Calu3 (cell line): ENCODE measurements around the gene MUC22. TPM values are rescaled to one million over a fixed set of nuclear protein-coding genes. Genes with fewer than 3 reads are reported as not detected.

Source experiments
- BruUV-seq: library from RNA; stranded (reverse); fragments of 400-500 nt; replicated peaks from 2 replicates; lab custom pipeline; 2021; lab: Mats Ljungman, UMichigan
- CTCF ChIA-PET: fragments of 300-600 bp; sonication (Branson Sonifier 250); formaldehyde crosslinking; loops from one replicate; lab custom pipeline; 2022; ENCODE audit warnings: antibody characterized with exemption; lab: Charles Lee
- DNase-seq: peaks from one replicate; pipeline ENCODE4 v3.0.0; 2022
- H3K27ac Mint-ChIP-seq: one replicate; pipeline ENCODE4 v1.8.0; 2022; ENCODE audit warnings: mixed read lengths; ENCODE audit not compliant: unreplicated experiment
- H3K27me3 Mint-ChIP-seq: one replicate; pipeline ENCODE4 v1.8.0; 2022; ENCODE audit warnings: mixed read lengths; ENCODE audit not compliant: unreplicated experiment
- H3K36me3 Mint-ChIP-seq: one replicate; pipeline ENCODE4 v1.8.0; 2022; ENCODE audit warnings: mild to moderate bottlenecking, moderate library complexity, mixed read lengths; ENCODE audit not compliant: insufficient read depth, unreplicated experiment
- H3K4me1 Mint-ChIP-seq: one replicate; pipeline ENCODE4 v1.8.0; 2022; ENCODE audit warnings: mild to moderate bottlenecking, low read depth, mixed read lengths; ENCODE audit not compliant: unreplicated experiment
- H3K4me3 Mint-ChIP-seq: one replicate; pipeline ENCODE4 v1.8.0; 2022; ENCODE audit warnings: mild to moderate bottlenecking, low read depth, moderate library complexity, mixed read lengths; ENCODE audit not compliant: unreplicated experiment
- H3K9me3 Mint-ChIP-seq: one replicate; pipeline ENCODE4 v1.8.0; 2022; ENCODE audit warnings: low read depth, mixed read lengths; ENCODE audit not compliant: unreplicated experiment
- intact Hi-C: fragments of 100-400 bp; cut with micrococcal nuclease; formaldehyde crosslinking; loops from one replicate; pipeline ENCODE4 v1.10.0; 2022; ENCODE audit not compliant: unreplicated experiment
- total RNA-seq: library from RNA; stranded (reverse); gene quantifications from 2 replicates; pipeline ENCODE4 v1.2.3, GENCODE V29; 2022
- TF ChIP-seq, protein P1 (sequence below): fragments of 200-600 bp; IDR thresholded peaks from one replicate; pipeline ENCODE4 v1.8.0; 2022; ENCODE audit warnings: antibody characterized with exemption; ENCODE audit not compliant: unreplicated experiment

MUC22 gene
- total RNA-seq, 1 experiment from 2014 or later = not detected

DNA sequence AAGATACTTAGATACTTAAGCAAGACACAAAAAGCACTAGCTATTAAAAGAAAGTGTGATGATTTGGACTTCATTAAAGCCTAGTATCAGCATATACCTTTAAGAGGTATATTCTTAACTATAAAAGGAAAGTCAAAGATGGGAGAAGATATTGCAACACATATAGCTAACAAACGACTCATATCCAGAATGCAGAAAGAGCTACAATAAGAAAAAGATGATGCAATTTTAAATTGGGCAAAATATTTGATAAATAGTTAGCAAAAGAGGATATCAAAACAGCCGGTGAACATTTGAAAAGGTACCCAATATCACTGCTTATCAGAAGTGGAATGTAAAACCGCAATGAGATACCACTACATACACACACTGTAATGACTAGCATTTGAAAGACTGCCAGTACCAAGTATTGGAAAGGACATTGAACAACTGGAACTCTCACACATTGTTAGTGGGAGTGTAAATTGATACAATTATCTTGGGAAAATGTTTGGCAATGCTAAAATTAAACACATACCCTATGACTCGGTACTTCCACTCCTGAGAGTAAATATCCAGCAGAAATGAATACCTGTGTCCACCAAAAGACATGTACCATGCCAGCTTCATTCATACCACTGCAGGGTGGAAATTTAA, 25.7 kb downstream of the MUC22 start:
- intact Hi-C loops = loop anchor here (2.0 kb wide), 1 partner anchor 29 kb away; no protein-coding TSS in a partner anchor
- Mint-ChIP-seq H3K27ac (no peak overlapping the region), H3K4me1 (peaks cover 28% of the 10 kb centered on the region), H3K4me3 (no peak overlapping the region), H3K9me3 (no peaks in the 10 kb centered on the region), H3K27me3 (peaks cover 28% of the 10 kb centered on the region), H3K36me3 (no peaks in the 10 kb centered on the region)
- TF ChIP-seq, protein P1, sequence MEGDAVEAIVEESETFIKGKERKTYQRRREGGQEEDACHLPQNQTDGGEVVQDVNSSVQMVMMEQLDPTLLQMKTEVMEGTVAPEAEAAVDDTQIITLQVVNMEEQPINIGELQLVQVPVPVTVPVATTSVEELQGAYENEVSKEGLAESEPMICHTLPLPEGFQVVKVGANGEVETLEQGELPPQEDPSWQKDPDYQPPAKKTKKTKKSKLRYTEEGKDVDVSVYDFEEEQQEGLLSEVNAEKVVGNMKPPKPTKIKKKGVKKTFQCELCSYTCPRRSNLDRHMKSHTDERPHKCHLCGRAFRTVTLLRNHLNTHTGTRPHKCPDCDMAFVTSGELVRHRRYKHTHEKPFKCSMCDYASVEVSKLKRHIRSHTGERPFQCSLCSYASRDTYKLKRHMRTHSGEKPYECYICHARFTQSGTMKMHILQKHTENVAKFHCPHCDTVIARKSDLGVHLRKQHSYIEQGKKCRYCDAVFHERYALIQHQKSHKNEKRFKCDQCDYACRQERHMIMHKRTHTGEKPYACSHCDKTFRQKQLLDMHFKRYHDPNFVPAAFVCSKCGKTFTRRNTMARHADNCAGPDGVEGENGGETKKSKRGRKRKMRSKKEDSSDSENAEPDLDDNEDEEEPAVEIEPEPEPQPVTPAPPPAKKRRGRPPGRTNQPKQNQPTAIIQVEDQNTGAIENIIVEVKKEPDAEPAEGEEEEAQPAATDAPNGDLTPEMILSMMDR = no peak
- BruUV-seq = no TSS peak
- DNase-seq = no peak
- CTCF ChIA-PET = interaction anchor here (0.6 to 1.7 kb wide), 5 partner anchors 35 to 151 kb away, joined by 3 to 6 read pairs (median 5); no protein-coding TSS in a partner anchor

DNA sequence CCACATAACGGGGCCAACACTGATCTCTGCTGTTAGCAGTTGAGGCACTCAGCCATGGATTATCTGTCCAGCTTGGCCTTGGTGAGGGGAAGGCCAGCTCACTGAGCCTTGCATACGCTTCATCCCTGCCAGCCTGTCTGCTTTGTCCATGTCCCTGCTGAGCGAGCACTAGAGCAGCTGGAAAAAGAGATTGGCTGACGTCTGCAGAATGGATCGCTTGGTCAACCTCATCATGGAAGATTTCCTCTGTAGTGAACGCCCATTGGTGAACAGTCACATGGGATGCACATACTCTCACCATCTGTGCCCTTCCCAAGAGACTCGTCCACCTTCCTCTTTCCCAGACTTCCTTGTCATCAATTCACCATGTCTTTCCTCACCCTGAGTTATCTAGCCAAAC, 26.9 kb downstream of the MUC22 start:
- BruUV-seq = no TSS peak
- Mint-ChIP-seq H3K4me3 (no peak overlapping the region), H3K27me3 (peaks cover 16% of the 10 kb centered on the region), H3K36me3 (no peaks in the 10 kb centered on the region), H3K4me1 (peaks cover 40% of the 10 kb centered on the region), H3K27ac (no peak overlapping the region), H3K9me3 (no peaks in the 10 kb centered on the region)
- intact Hi-C loops = loop anchor here (2.0 kb wide), 1 partner anchor 30 kb away; no protein-coding TSS in a partner anchor
- CTCF ChIA-PET = interaction anchor here (0.6 kb wide), 1 partner anchor 14 kb away, joined by 3 read pairs; no protein-coding TSS in a partner anchor
- DNase-seq = no peak
- TF ChIP-seq, protein P1 = no peak

DNA sequence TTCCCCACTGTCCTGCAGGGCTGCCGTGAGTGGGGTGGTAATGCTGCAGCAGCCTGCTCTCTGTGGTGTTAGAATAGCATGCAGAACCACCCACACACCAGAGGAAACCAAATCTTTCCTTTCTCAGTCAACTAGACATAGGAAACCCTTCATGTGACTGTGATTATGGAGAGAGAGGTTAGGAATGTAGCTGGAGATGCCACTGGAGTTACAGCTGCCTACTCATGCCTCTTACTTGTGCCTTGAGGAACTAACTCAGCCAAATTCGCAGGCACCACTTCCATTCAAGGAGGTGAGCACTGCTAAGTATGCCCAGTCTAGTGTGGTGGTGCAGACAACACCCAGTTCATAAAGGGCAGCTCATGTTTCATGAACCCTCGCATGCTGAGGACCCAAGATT, 27.4 kb downstream of the MUC22 start:
- H3K9me3 Mint-ChIP-seq = no peaks in the 10 kb centered on the region
- intact Hi-C loops = loop anchor here (2.0 kb wide), 1 partner anchor 31 kb away; no protein-coding TSS in a partner anchor
- TF ChIP-seq, protein P1 = no peak
- peaks cover 45% of the 10 kb centered on the region for H3K4me1 Mint-ChIP-seq
- no peak overlapping the region for H3K27ac Mint-ChIP-seq
- H3K36me3 Mint-ChIP-seq = no peaks in the 10 kb centered on the region
- BruUV-seq = no TSS peak
- H3K4me3 Mint-ChIP-seq = no peak overlapping the region
- CTCF ChIA-PET = interaction anchor here (1.0 kb wide), 1 partner anchor 102 kb away, joined by 3 read pairs; no protein-coding TSS in a partner anchor
- no peak for DNase-seq
- H3K27me3 Mint-ChIP-seq = peaks cover 11% of the 10 kb centered on the region

DNA sequence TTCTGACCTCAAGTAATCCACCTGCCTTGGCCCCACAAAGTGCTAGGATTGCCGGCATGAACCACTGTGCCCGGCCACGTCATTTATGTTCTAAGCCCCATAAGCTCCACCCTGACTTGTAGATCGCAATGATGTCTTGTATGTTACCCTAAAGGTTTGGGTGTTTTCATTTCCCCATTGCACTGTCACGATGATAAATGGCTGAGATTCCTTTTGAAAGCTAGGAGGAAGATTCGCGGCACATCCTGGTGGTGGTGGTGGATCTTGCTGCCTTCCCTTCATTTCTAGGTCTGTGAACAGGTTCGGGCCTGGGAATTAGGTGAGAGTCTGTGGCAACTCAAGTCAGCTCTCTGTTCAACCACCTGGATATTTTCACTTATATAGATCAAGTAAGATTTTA, 28.3 kb downstream of the MUC22 start:
- Mint-ChIP-seq H3K4me1 (peaks cover 54% of the 10 kb centered on the region), H3K4me3 (no peak overlapping the region), H3K36me3 (no peaks in the 10 kb centered on the region), H3K9me3 (no peaks in the 10 kb centered on the region), H3K27ac (no peak overlapping the region), H3K27me3 (peaks cover 8% of the 10 kb centered on the region)
- BruUV-seq = no TSS peak
- TF ChIP-seq, protein P1 = no peak
- no peak for DNase-seq
- CTCF ChIA-PET = interaction anchor here (1.0 to 1.3 kb wide), 2 partner anchors 96 to 103 kb away, joined by 3 to 4 read pairs; no protein-coding TSS in a partner anchor
- intact Hi-C loops = no loop called here
